ENCODE measurements around the gene TUBGCP6.

TUBGCP6 gene

GRCh38 chr22:50188356-50188755 is 56.5 kb downstream of the TUBGCP6 start:
- H3K4me3 ChIP-seq (ENCODE audit: low read depth, low read length): no peak overlapping the region
- DNase-seq (ENCODE audit: low read depth, low spot score): no peak
- in situ Hi-C loops (cut with HindIII; ENCODE audit: low sequenced_read_pairs): no loop called here
- no peak for TF ChIP-seq CTCF (IDR thresholded peaks at IDR 0.05; ENCODE audit: low read depth, low read length)

GRCh38 chr22:50186761-50187523 is 57.9 kb downstream of the TUBGCP6 start:
- no peak for TF ChIP-seq CTCF (IDR thresholded peaks at IDR 0.05; ENCODE audit: low read depth, low read length)
- peak overlapping the region; percentile 69 for H3K4me3 ChIP-seq (ENCODE audit: low read depth, low read length)
- DNase-seq (ENCODE audit: low read depth, low spot score): peak; percentile 26
- in situ Hi-C loops (cut with HindIII; ENCODE audit: low sequenced_read_pairs): no loop called here

- peak overlapping the region; percentile 69 for H3K4me3 ChIP-seq (ENCODE audit: low read depth, low read length)
- TF ChIP-seq CTCF (IDR thresholded peaks at IDR 0.05; ENCODE audit: low read depth, low read length): no peak
- DNase-seq (ENCODE audit: low read depth, low spot score): no peak
- in situ Hi-C loops (cut with HindIII; ENCODE audit: low sequenced_read_pairs): no loop called here
Observed at GRCh38 chr22:50186181-50186714, 58.6 kb downstream of the TUBGCP6 start.

GRCh38 chr22:50185375-50186087 is 59.3 kb downstream of the TUBGCP6 start, which contains the start of gene TRABD:
TSS of gene TRABD (plus strand) at chr22:50185913. CDS start at chr22:50193061, 7,148 bp downstream.
- in situ Hi-C loops (cut with HindIII; ENCODE audit: low sequenced_read_pairs): no loop called here
- TF ChIP-seq CTCF (IDR thresholded peaks at IDR 0.05; ENCODE audit: low read depth, low read length): no peak
- peak; percentile 89 for DNase-seq (ENCODE audit: low read depth, low spot score)
- peak within 1 kb of the TSS; percentile 69 for H3K4me3 ChIP-seq (ENCODE audit: low read depth, low read length)

GRCh38 chr22:50184902-50185374 is 59.9 kb downstream of the TUBGCP6 start:
- in situ Hi-C loops (cut with HindIII; ENCODE audit: low sequenced_read_pairs): no loop called here
- DNase-seq (ENCODE audit: low read depth, low spot score): no peak
- no peak for TF ChIP-seq CTCF (IDR thresholded peaks at IDR 0.05; ENCODE audit: low read depth, low read length)
- H3K4me3 ChIP-seq (ENCODE audit: low read depth, low read length): peak overlapping the region; percentile 46

- peak; percentile 31 for DNase-seq (ENCODE audit: low read depth, low spot score)
- in situ Hi-C loops (cut with HindIII; ENCODE audit: low sequenced_read_pairs): no loop called here
- peak; percentile 1 for TF ChIP-seq CTCF (IDR thresholded peaks at IDR 0.05; ENCODE audit: low read depth, low read length)
- no peak overlapping the region for H3K4me3 ChIP-seq (ENCODE audit: low read depth, low read length)
Observed at GRCh38 chr22:50184004-50184901, 60.6 kb downstream of the TUBGCP6 start.
